Measurements from ENCODE around the gene AFMID.

The AFMID gene

GRCh38 chr17:78146471-78146869 is 40.7 kb upstream of the AFMID start:
- Histone ChIP-seq H4K20me1 (ENCODE audit: insufficient read depth, low read length) (no peaks in the 10 kb centered on the region), H3K9ac (ENCODE audit: low read depth, low read length) (no peak overlapping the region), H3K9me3 (ENCODE audit: insufficient read depth, low read length, severe bottlenecking) (no peaks in the 10 kb centered on the region), H3K4me1 (ENCODE audit: insufficient read depth, low read length) (no peaks in the 10 kb centered on the region), H3K36me3 (ENCODE audit: insufficient read depth, low read length) (no peaks in the 10 kb centered on the region), H3K4me3 (ENCODE audit: low read depth in 1 of 2, low read length in 2 of 2) (no peak overlapping the region), H3K79me2 (ENCODE audit: insufficient read depth, low read length) (no peaks in the 10 kb centered on the region), H3K27me3 (ENCODE audit: insufficient read depth, low read length, poor library complexity) (no peaks in the 10 kb centered on the region), H3K27ac (ENCODE audit: low read length) (no peak overlapping the region), H2AFZ (ENCODE audit: low read depth, low read length) (no peak overlapping the region), H3K4me2 (ENCODE audit: insufficient read depth, low read length) (no peak overlapping the region)
- no peak for TF ChIP-seq CTCF (IDR thresholded peaks at IDR 0.05; ENCODE audit: borderline replicate concordance, extremely low read depth, low read length, poor library complexity, severe bottlenecking)
- no peak for TF ChIP-seq EZH2 (IDR thresholded peaks at IDR 0.05; ENCODE audit: borderline replicate concordance, low read depth, low read length, severe bottlenecking)
- DNase-seq (no peak), ATAC-seq (ENCODE audit: insufficient read depth, low read depth) (no peak)

- Histone ChIP-seq H3K36me3 (ENCODE audit: insufficient read depth, low read length) (no peaks in the 10 kb centered on the region), H3K4me1 (ENCODE audit: insufficient read depth, low read length) (no peaks in the 10 kb centered on the region), H3K9ac (ENCODE audit: low read depth, low read length) (no peak overlapping the region), H3K9me3 (ENCODE audit: insufficient read depth, low read length, severe bottlenecking) (no peaks in the 10 kb centered on the region), H3K4me3 (ENCODE audit: low read depth in 1 of 2, low read length in 2 of 2) (no peak overlapping the region), H2AFZ (ENCODE audit: low read depth, low read length) (no peak overlapping the region), H3K79me2 (ENCODE audit: insufficient read depth, low read length) (no peaks in the 10 kb centered on the region), H3K27me3 (ENCODE audit: insufficient read depth, low read length, poor library complexity) (no peaks in the 10 kb centered on the region), H3K27ac (ENCODE audit: low read length) (no peak overlapping the region), H3K4me2 (ENCODE audit: insufficient read depth, low read length) (no peak overlapping the region), H4K20me1 (ENCODE audit: insufficient read depth, low read length) (no peaks in the 10 kb centered on the region)
- ATAC-seq (ENCODE audit: insufficient read depth, low read depth) (no peak), DNase-seq (no peak)
- no peak for TF ChIP-seq CTCF (IDR thresholded peaks at IDR 0.05; ENCODE audit: borderline replicate concordance, extremely low read depth, low read length, poor library complexity, severe bottlenecking)
- no peak for TF ChIP-seq EZH2 (IDR thresholded peaks at IDR 0.05; ENCODE audit: borderline replicate concordance, low read depth, low read length, severe bottlenecking)
Observed at GRCh38 chr17:78146881-78147280, 40.3 kb upstream of the AFMID start.

- Histone ChIP-seq H3K9ac (ENCODE audit: low read depth, low read length) (no peak overlapping the region), H4K20me1 (ENCODE audit: insufficient read depth, low read length) (no peaks in the 10 kb centered on the region), H3K36me3 (ENCODE audit: insufficient read depth, low read length) (no peaks in the 10 kb centered on the region), H3K4me1 (ENCODE audit: insufficient read depth, low read length) (no peaks in the 10 kb centered on the region), H3K27ac (ENCODE audit: low read length) (no peak overlapping the region), H3K79me2 (ENCODE audit: insufficient read depth, low read length) (no peaks in the 10 kb centered on the region), H3K4me2 (ENCODE audit: insufficient read depth, low read length) (no peak overlapping the region), H3K27me3 (ENCODE audit: insufficient read depth, low read length, poor library complexity) (no peaks in the 10 kb centered on the region), H3K9me3 (ENCODE audit: insufficient read depth, low read length, severe bottlenecking) (no peaks in the 10 kb centered on the region), H3K4me3 (ENCODE audit: low read depth in 1 of 2, low read length in 2 of 2) (no peak overlapping the region), H2AFZ (ENCODE audit: low read depth, low read length) (no peak overlapping the region)
- DNase-seq (no peak), ATAC-seq (ENCODE audit: insufficient read depth, low read depth) (no peak)
- TF ChIP-seq EZH2 (IDR thresholded peaks at IDR 0.05; ENCODE audit: borderline replicate concordance, low read depth, low read length, severe bottlenecking) (no peak), CTCF (IDR thresholded peaks at IDR 0.05; ENCODE audit: borderline replicate concordance, extremely low read depth, low read length, poor library complexity, severe bottlenecking) (no peak)
Observed at GRCh38 chr17:78147315-78147998, 39.7 kb upstream of the AFMID start.
